ENCODE measurements around the gene ESRRB.
"Not testable (repeated sequence)": the region's sequence is repeated elsewhere in the genome, so short reads cannot be mapped to it uniquely, and the experiment has no call there.

Gene ESRRB

GRCh38 chr14:76498976-76499375 is 123.0 kb downstream of the ESRRB start:
- no peak for DNase-seq

DNA sequence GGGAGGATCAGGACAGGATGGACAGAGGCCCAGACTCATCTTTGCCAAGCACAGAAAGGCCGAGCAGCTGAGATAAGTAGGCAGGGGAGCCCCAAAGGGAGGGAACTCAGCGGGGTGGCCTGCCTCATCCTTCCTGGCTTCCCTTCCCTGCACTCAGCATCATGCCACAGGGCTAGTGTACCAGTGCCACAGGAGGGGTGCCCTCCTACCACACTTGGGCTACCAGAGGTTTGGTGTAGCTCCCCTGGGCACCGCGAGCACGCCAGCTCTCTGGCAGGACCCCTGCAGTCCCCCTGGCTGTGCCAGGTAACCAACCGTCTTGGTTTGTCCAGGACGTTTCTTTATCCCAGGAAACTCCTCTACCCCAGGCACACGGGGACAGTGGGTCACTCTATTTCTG is 123.5 kb downstream of the ESRRB start:
- no peak for DNase-seq

DNA sequence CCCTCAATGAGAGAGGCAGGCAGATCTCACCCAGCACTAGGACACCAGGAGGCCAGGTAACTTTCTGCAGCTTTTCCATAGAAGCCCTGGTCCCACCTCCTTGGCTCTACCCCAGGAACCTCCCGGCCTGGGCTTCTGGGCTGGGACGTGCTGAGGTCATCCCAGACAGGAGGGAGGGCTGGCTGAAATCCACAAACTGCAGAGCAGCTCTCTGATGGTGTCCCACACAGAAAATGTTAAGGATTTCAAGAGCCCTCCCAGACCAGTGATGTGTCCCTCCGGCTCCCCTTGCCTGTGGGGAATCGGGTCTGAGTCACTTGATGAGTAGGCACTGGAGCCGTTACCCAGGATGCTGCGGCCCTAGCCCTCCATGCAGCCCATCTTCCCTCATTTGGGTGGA is 124.1 kb downstream of the ESRRB start:
- no peak for DNase-seq

DNA sequence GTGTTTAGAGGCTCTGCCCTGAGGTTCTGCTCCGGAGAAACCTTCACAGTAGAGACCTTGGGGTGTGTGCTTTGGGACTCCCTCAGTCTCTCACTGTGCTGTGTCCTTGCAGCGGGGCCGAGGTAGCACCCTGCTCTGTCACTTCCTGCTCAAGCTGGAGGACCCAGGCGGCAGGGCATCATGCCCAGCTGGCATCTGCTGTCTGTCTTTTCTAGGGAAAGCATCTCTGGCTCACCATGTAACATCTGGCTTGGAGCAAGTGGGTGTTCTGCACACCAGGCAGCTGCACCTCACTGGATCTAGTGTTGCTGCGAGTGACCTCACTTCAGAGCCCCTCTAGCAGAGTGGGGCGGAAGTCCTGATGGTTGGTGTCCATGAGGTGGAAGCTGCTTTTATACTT is 124.5 kb downstream of the ESRRB start:
- no peak for DNase-seq

DNA sequence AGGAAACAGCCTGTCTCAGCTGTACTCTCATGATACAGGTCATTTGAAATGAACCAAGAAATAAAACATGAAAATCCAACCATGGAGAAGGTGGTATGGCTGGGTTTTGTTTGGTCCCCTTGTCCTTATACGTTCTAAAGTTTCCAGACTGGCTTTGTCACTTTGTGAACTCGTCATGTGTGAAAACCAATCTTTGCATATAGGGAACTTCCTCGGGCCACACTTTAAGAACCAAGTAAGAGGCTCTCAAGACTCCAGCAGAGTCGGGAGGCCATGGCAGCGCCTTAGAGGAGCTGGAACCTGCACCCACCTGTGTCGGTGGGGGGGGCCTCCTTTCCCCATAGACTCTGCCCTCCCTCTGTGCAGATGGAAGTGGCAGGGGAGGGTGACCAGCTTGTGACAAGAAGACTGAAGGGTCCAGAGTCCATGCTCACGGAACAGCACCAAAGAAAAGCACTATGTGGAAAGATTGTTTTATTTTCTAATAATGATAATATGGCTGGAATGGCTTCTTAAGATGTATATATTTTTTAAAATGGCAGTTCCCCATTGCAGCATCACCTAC is 125.3 kb downstream of the ESRRB start:
- no peak for DNase-seq

DNA sequence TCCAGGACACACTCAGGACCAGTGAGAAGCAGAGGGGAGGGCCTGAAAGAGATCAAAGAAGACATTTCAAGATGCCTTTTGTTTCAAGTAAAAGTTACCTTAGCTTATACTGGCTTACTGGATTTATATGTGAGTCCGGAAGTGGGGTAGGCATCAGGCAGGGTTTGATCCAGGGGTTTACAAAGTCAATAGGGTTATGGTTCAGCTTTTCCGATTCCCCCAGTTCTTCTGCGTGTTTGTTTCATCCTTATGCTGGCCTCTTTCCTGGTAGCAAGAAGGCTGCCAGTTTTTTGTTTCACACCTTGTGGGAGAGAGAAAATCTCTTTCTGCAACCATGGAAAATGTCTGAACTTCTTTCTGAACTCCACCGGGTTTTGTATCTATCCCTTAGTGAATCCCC is 126.3 kb downstream of the ESRRB start:
- DNase-seq: no peak

DNA sequence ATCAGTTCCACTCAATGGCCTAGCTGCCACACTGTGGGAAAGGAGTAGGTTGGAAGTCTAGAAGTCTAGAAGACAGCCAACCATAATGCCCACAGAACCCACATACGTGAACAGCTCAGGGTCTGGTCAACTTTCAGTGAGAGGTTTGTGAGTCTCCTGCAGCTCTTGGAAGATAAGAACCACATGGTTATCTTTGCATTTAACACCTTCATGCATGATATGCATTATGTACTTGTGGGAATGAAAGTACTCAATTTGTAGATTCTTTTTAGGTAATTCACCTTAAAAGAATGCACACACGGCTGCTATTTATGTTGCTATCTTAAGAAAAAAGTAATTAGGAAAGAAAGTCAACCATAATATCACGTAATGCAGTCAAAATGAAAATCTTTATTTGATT is 126.7 kb downstream of the ESRRB start:
- no peak for DNase-seq

- no peak for DNase-seq
Observed at GRCh38 chr14:76509311-76509710, 133.4 kb downstream of the ESRRB start.

DNA sequence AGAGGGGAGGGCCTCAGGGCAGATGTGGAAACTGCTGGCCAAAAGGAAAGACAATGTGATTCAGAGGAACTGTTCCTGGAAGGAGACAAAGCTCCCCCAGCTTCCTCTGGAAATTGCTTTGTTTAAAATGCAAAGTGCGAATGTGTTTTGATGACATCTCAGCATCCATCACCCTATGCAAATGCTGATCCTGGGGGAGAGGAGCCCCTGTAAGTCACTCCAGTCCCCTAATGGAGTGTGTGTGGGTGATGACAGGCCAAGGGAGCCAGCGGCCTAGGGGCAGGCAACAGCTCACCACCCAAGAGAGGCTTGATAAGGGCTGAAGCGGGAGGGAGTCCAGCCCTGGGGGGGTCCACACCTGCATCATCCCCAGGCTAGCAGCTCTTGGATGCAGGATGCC is 134.2 kb downstream of the ESRRB start:
- DNase-seq: no peak

DNA sequence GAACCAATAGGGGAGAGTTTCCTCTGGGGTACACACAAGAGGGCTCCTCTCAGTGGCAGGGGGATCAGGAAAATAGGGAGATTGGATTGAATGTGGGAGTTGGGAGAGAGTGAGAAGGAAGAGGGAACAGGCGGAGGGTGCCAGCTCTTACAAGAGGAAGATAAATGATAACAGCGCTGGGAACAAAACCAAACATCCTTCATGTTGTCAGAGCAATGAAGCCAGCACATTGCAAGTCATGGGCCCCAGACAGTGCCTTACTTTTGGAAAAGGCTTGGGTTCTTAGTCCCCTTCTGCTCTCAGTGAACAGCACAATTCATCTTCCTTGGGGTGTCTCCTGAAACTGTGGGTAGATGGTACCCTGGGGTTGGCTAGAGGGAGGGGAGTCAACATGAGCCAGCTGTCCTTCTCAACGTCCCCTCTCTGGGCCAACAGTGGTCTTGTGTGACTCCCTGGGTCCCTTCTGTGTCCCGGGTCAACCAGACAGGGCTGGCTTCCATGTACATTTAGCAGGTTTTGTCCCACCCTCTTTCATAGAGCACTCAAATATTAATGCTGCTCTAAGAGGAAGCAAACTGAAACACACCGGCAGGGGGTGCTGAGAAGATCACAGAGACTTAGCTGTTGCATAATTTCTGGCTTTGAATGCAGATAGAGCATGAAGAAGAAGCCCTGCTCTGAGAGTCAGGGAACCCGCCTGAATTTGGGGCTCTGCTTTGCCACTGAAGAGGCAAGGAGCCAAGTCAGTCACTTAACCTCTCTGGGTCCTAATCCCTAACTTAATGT is 138.5 kb downstream of the ESRRB start:
- DNase-seq: no peak

GRCh38 chr14:76516884-76517283 is 140.9 kb downstream of the ESRRB start:
- DNase-seq: no peak

GRCh38 chr14:76518366-76518765 is 142.4 kb downstream of the ESRRB start:
- no peak for DNase-seq

- no peak for DNase-seq
Observed at GRCh38 chr14:76525106-76525821, 149.3 kb downstream of the ESRRB start.

- DNase-seq: no peak
Observed at GRCh38 chr14:76531085-76531484, 155.1 kb downstream of the ESRRB start.

DNA sequence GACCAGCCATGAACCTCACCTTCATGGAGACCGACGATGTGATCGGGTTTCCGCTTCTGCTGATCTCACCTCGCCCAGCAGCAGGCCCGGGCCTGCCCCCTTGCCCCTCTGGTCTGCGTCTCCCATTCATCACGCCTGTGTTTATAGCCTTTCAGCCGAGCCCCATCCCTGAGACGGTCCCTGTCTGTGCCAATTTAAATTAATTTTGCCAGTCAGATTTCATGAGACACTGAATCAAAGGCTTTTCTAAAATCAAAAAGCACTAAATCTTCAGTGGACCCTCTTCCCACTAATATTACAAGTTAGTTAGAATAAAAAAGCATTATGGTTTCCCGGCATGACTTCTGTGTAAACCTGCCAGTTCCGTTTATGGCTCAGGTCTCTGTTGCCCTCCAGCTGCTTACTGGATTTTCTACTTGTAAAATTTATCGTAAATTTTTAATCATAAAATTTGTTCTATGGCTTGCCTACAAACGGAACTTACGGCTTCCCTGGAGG is 155.9 kb downstream of the ESRRB start:
- no peak for DNase-seq

- not testable (repeated sequence) for DNase-seq
Observed at GRCh38 chr14:76536636-76537035, 160.7 kb downstream of the ESRRB start.

GRCh38 chr14:76537906-76538647 is 162.1 kb downstream of the ESRRB start:
- DNase-seq: no peak

DNA sequence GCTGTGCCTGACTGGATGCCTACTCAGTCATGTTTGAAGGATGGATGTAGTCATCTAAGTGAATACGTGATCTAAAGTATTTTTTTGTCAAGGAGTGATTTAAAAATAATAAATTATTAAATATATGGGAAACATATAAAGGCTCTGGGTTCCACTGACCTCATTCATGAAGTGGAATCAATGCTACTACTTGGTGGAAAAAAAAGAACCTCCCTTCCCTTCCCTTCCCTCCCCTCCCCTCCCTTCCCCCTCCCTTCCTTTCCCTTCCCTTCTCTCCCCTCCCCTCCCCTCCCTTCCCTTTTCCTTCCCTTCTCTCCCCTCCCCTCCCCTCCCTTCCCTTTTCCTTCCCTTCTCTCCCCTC is 162.7 kb downstream of the ESRRB start:
- no peak for DNase-seq

- no peak for DNase-seq
Observed at GRCh38 chr14:76539130-76539529, 163.2 kb downstream of the ESRRB start.

GRCh38 chr14:76541594-76542219 is 165.8 kb downstream of the ESRRB start:
- no peak for DNase-seq

GRCh38 chr14:76546426-76547221 is 170.7 kb downstream of the ESRRB start:
- DNase-seq: no peak

DNA sequence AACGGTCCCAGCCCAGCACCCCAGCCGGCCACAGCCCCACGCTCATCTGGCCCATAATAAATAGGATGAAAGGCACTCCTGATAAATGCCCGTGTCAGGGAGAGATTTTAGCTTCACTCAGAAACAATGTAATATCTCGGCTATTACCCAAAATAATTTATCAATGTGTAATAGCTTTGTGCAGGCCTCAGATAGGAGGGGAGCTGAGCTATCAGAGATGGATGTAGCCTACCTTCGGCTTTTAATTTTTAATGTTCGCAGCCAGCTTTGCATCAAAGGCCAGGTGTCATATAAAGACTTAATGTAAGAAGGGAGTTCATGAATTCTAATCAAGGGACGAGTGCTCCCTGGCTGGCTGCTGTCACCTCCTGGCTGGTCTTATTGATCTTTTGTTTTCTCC is 171.9 kb downstream of the ESRRB start:
- no peak for DNase-seq

Measured in CD4-positive, alpha-beta T cell treated with Interleukin-17A for 1 hour (primary cell).